Nephron progenitor cell (in vitro differentiated cells): ENCODE results near the gene MAP3K8.

ENCODE experiments used
- DNase-seq: peaks from one replicate; pipeline ENCODE4 v3.0.0; 2021
- H3K27ac Mint-ChIP-seq: 2 replicates; pipeline ENCODE4 v1.8.0; 2021; ENCODE audit warnings: mild to moderate bottlenecking, moderate library complexity, mixed read lengths
- H3K27me3 Mint-ChIP-seq: 2 replicates; pipeline ENCODE4 v1.8.0; 2021; ENCODE audit warnings: mild to moderate bottlenecking, low read depth, mixed read lengths; ENCODE audit not compliant: poor library complexity
- H3K36me3 Mint-ChIP-seq: 2 replicates; pipeline ENCODE4 v1.8.0; 2021; ENCODE audit warnings: low read depth, mixed read lengths
- H3K4me1 Mint-ChIP-seq: 2 replicates; pipeline ENCODE4 v1.8.0; 2021; ENCODE audit warnings: mixed read lengths
- H3K4me3 Mint-ChIP-seq: 2 replicates; pipeline ENCODE4 v1.8.0; 2021; ENCODE audit warnings: mild to moderate bottlenecking, moderate library complexity, mixed read lengths
- H3K9me3 Mint-ChIP-seq: 2 replicates; pipeline ENCODE4 v1.8.0; 2021; ENCODE audit warnings: mild to moderate bottlenecking, moderate library complexity, mixed read lengths
- CTCF ChIP-seq: fragments of 200-600 bp; sonication (generic); IDR thresholded peaks from 2 replicates; pipeline ENCODE4 v1.5.0; 2021; ENCODE audit warnings: antibody characterized with exemption

MAP3K8 gene

DNA sequence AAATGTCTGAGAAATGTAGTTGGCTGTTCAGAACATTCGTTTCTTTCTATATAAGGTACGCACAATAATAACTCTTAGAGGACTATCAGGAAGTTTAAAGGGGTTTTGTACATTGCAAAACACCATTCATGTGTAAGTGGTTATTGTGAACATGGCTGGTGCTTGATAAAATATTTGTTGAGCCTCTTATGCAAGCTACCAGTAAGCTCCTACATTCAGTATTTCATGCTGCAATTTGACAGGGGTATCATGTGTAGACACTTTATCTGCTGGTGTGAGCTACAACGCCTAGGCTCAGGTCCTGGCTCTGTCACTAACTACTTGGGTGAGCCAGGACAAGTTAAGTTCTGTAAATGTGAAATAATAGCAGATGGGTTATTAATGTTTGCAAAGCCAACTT, 75.5 kb downstream of the MAP3K8 start:
- H3K4me1 Mint-ChIP-seq = peaks cover 11% of the 10 kb centered on the region
- no peak for DNase-seq
- H3K4me3 Mint-ChIP-seq = no peak overlapping the region
- H3K27me3 Mint-ChIP-seq = peaks cover under 1% of the 10 kb centered on the region
- TF ChIP-seq CTCF = no peak
- H3K36me3 Mint-ChIP-seq = no peaks in the 10 kb centered on the region
- H3K9me3 Mint-ChIP-seq = no peaks in the 10 kb centered on the region
- no peak overlapping the region for H3K27ac Mint-ChIP-seq

DNA sequence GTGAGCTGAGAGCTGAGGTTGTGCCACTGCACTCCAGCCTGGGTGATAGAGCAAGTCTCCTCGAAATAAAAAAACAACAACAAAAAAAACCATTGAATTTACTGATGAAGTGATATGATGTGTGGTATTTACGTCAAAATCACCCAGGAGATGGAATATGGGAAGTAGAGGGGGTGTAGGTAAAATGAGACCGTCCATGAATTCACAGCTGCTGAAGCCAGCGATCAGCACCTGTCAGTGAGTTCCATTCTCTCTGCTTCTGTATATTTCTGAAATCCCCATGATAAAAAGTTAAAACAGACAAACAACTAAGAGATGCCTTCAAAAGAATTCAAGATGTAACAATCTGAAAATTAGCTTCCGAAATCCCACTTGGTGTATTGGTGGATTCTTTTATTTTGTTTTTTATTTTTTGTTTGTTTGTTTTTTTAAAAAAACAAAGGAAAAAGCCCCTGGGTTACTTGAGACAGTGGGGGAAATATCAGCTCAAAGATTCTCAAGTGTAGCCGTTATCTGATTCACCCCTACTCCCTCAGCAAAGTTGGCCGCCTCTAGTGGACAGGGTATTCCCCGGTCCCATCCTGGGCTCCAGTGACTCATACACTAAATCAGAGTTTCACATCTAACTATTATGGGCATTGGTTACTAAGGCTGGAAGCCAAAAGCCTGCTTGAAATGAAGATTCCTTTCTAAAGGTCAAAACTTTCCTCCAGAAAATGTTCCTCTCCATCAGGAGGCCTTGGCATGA, 76.4 kb downstream of the MAP3K8 start:
- H3K27ac Mint-ChIP-seq = no peak overlapping the region
- H3K36me3 Mint-ChIP-seq = no peaks in the 10 kb centered on the region
- H3K4me1 Mint-ChIP-seq = peaks cover 11% of the 10 kb centered on the region
- no peaks in the 10 kb centered on the region for H3K9me3 Mint-ChIP-seq
- no peak overlapping the region for H3K4me3 Mint-ChIP-seq
- H3K27me3 Mint-ChIP-seq = no peaks in the 10 kb centered on the region
- no peak for TF ChIP-seq CTCF
- DNase-seq = no peak

- no peaks in the 10 kb centered on the region for H3K9me3 Mint-ChIP-seq
- H3K4me3 Mint-ChIP-seq = no peak overlapping the region
- no peak overlapping the region for H3K27ac Mint-ChIP-seq
- no peak for DNase-seq
- no peaks in the 10 kb centered on the region for H3K27me3 Mint-ChIP-seq
- H3K36me3 Mint-ChIP-seq = no peaks in the 10 kb centered on the region
- TF ChIP-seq CTCF = no peak
- H3K4me1 Mint-ChIP-seq = peaks cover 11% of the 10 kb centered on the region
Observed at GRCh38 chr10:30510932-30511700, 77.1 kb downstream of the MAP3K8 start.
